Activated CD4-positive, alpha-beta memory T cell treated with anti-CD3 and anti-CD28 coated beads, Interleukin-2, amount 10 ng/mL, durations not matched to agents 7 days and 5 days (primary cell): ENCODE results near the gene TRPM3. TPM values are rescaled to one million over a fixed set of nuclear protein-coding genes. Genes with fewer than 3 reads are reported as not detected.

ENCODE experiments used
- CTCF ChIA-PET: fragments of 350-600 bp; sonication (Branson Sonifier 250); formaldehyde crosslinking; loops from one replicate; lab custom pipeline; 2021; ENCODE audit warnings: antibody characterized with exemption, inconsistent platforms; lab: Charles Lee
- POLR2A ChIA-PET: fragments of 350-600 bp; sonication (Branson Sonifier 250); formaldehyde crosslinking; loops from one replicate; lab custom pipeline; 2021; ENCODE audit warnings: antibody characterized with exemption; lab: Charles Lee
- DNase-seq: peaks from one replicate; pipeline ENCODE4 v3.0.0-alpha.2; 2020
- H3K27ac Mint-ChIP-seq: one replicate; pipeline ENCODE4 v1.8.0; 2021; ENCODE audit warnings: mild to moderate bottlenecking, mixed read lengths
- H3K27me3 Mint-ChIP-seq: one replicate; pipeline ENCODE4 v1.8.0; 2021; ENCODE audit warnings: mixed read lengths
- H3K36me3 Mint-ChIP-seq: one replicate; pipeline ENCODE4 v1.8.0; 2021; ENCODE audit warnings: low read depth, mixed read lengths
- H3K4me1 Mint-ChIP-seq: one replicate; pipeline ENCODE4 v1.8.0; 2021; ENCODE audit warnings: mixed read lengths
- H3K4me3 Mint-ChIP-seq: one replicate; pipeline ENCODE4 v1.8.0; 2021; ENCODE audit warnings: mild to moderate bottlenecking, mixed read lengths
- H3K9me3 Mint-ChIP-seq: one replicate; pipeline ENCODE4 v1.8.0; 2021; ENCODE audit warnings: mixed read lengths
- total RNA-seq, 2 experiments: library from RNA; stranded (reverse); gene quantifications; one replicate each; pipeline ENCODE4 v1.2.3, GENCODE V29; 2021

TRPM3 gene
- total RNA-seq, 2 experiments from 2014 or later: not detected

DNA sequence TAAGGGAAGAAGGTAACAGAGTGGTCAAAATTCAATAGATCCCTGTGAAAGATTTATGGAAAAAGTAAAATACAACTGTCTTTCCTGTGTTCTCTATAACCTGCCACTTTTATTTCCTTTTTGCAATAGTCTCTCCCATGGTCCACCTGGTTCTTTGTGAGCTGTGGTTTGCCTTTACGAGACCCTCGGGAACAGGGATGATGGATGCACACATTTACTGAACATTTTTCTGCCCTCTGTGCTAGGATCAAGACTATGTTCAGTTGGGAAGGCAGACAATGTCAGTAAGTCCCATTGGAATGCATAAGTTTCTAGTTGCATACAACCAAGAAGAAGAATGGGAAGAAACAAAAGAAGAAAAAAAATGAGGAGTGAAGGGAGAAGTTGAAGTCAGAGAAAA is 281.2 kb downstream of the TRPM3 start:
- Mint-ChIP-seq H3K4me3 (no peak overlapping the region), H3K27me3 (no peaks in the 10 kb centered on the region), H3K27ac (no peak overlapping the region), H3K4me1 (no peaks in the 10 kb centered on the region), H3K9me3 (no peaks in the 10 kb centered on the region), H3K36me3 (no peaks in the 10 kb centered on the region)
- no peak for DNase-seq
- ChIA-PET CTCF (no interaction called here), POLR2A (no interaction called here)

DNA sequence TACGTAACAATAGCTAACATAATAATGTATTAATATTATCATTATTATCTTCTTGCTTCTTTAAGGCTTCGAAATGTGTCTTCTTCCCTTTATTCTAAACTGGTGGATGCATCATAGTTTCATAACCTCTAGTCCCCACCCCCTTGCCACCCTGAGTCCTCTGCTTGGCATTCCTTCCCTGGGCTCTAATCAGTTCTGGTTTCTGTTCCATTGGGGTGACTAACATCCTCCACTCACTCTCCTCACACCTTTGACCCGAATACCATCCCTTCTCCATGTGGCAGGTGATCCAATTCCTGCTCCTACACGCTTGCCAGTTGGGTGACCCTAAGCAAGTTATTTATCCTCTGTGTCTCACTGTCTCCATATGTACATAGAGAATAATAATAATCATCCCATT is 286.1 kb downstream of the TRPM3 start:
- Mint-ChIP-seq H3K4me1 (no peaks in the 10 kb centered on the region), H3K36me3 (no peaks in the 10 kb centered on the region), H3K27ac (no peak overlapping the region), H3K4me3 (no peak overlapping the region), H3K27me3 (no peaks in the 10 kb centered on the region), H3K9me3 (no peaks in the 10 kb centered on the region)
- POLR2A ChIA-PET: no interaction called here
- CTCF ChIA-PET: no interaction called here
- DNase-seq: no peak

DNA sequence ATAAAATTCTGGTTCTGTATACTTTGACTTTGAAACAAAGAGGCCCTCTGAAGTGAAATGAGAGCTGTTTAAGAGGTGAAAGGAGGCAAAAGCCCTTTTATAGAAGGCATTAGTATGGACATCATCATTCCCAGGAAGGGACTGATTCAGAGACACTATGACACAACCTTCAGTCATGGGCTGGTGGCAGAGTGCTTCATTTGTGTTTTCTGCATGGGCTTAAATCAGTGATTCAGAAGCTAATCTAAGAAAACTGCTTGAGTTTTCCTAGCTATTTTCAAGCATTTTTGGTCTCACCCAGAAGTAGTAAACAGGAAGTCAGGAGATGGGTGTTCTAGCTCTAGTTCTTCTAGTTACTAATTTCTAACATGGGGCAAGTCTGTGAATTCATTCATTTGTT is 288.9 kb downstream of the TRPM3 start:
- no peak for DNase-seq
- Mint-ChIP-seq H3K4me3 (no peak overlapping the region), H3K9me3 (no peaks in the 10 kb centered on the region), H3K27me3 (peaks cover 2% of the 10 kb centered on the region), H3K36me3 (no peaks in the 10 kb centered on the region), H3K4me1 (no peaks in the 10 kb centered on the region), H3K27ac (no peak overlapping the region)
- CTCF ChIA-PET: no interaction called here
- POLR2A ChIA-PET: no interaction called here

DNA sequence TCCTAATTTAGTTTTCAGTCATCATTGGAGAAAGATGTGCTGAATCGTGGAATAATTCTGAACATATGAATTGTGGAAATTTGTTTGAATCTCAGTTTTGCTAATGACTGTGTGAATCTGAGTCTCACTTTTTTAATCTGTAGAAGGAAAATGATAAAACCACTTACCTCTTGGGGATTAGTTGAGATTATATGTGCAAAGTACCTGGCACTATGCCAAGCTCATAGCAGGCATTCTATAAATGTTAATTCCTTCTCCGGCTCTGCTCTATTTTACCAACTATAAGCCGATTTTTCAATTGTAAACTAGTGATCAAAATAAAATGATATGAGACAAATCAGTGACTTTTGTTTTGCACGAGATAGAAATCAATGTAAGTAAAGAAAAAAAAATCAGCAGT is 290.8 kb downstream of the TRPM3 start:
- CTCF ChIA-PET: no interaction called here
- H3K27me3 Mint-ChIP-seq: peaks cover 2% of the 10 kb centered on the region
- H3K4me3 Mint-ChIP-seq: no peak overlapping the region
- no peak for DNase-seq
- H3K27ac Mint-ChIP-seq: no peak overlapping the region
- POLR2A ChIA-PET: no interaction called here
- H3K36me3 Mint-ChIP-seq: no peaks in the 10 kb centered on the region
- H3K9me3 Mint-ChIP-seq: no peaks in the 10 kb centered on the region
- no peaks in the 10 kb centered on the region for H3K4me1 Mint-ChIP-seq

DNA sequence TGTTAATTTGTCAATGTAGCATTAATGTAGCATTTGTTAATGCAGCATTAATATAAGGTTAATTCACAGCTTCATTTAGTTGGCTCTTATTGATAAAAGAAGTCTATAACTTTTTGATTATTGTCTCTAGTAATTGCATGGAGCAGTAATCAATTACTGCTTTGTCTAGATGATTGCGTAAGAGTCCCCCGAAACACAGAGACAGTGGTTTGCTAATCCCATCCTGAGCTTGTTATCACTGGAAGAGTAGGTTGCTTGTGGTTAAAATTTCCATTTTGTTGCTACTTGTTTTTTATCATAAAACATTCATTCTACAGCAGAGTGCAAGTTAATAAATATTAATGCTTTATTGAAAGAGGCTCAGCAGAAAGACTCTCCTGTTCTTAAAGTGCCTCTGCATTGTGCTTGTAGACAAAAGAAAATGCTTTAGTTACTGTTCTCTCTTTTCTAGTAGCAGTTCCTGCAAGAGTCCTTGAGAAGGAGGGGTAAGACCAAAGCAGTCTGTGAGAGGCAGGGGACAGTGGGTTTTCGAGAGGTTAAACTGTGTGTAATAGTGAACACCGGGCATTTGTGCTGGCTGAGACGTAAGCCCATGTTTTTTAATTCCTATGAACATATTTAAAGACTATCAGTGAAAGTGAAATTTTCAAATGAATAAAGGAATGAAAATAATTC is 291.7 kb downstream of the TRPM3 start:
- no peak overlapping the region for H3K27ac Mint-ChIP-seq
- no peak for DNase-seq
- H3K4me3 Mint-ChIP-seq: no peak overlapping the region
- ChIA-PET CTCF (no interaction called here), POLR2A (no interaction called here)
- H3K9me3 Mint-ChIP-seq: no peaks in the 10 kb centered on the region
- peaks cover 2% of the 10 kb centered on the region for H3K27me3 Mint-ChIP-seq
- no peaks in the 10 kb centered on the region for H3K36me3 Mint-ChIP-seq
- no peaks in the 10 kb centered on the region for H3K4me1 Mint-ChIP-seq

DNA sequence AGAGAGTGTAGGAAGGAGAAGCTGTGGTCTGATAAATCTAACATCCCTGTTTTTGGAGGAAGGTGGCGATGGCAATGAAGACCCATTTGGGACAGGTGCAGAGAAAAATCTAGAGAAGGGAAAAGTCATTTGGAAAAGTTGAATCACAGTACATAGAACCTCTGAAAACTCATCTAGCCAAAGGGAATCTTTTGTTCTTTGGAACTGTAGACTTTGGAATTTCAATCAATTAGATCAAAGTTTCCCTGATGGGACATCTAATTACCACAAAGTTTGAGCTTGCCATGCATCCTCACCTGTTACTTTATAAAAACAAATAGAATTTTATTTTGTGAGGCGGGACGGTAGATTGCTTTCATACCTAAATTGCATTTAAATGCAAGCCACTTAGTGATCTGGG is 294.9 kb downstream of the TRPM3 start:
- H3K9me3 Mint-ChIP-seq: no peaks in the 10 kb centered on the region
- ChIA-PET CTCF (no interaction called here), POLR2A (no interaction called here)
- H3K27ac Mint-ChIP-seq: no peak overlapping the region
- DNase-seq: no peak
- H3K27me3 Mint-ChIP-seq: peaks cover 2% of the 10 kb centered on the region
- no peak overlapping the region for H3K4me3 Mint-ChIP-seq
- H3K4me1 Mint-ChIP-seq: no peaks in the 10 kb centered on the region
- no peaks in the 10 kb centered on the region for H3K36me3 Mint-ChIP-seq

DNA sequence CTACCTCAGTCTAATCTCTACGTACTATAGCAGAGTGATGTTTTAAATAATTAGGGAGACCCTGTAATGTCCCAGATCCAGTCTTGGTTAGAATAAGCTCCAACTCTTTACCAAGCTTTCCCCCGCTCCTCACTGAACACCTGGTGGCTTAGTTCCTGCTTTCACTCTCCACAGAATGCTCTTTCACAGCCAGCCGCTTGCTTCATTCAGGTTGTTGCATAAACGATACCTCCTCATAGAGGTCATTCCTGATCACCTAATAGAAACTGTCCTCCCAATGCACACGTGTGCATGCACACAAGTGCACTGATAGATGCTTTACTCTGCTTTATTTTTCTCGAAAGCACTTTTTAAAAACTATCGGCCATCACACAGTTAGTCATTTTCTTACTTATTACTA is 298.1 kb downstream of the TRPM3 start:
- no peak overlapping the region for H3K4me3 Mint-ChIP-seq
- H3K4me1 Mint-ChIP-seq: no peaks in the 10 kb centered on the region
- no peaks in the 10 kb centered on the region for H3K36me3 Mint-ChIP-seq
- ChIA-PET CTCF (no interaction called here), POLR2A (no interaction called here)
- H3K9me3 Mint-ChIP-seq: no peaks in the 10 kb centered on the region
- no peak overlapping the region for H3K27ac Mint-ChIP-seq
- no peaks in the 10 kb centered on the region for H3K27me3 Mint-ChIP-seq
- no peak for DNase-seq

DNA sequence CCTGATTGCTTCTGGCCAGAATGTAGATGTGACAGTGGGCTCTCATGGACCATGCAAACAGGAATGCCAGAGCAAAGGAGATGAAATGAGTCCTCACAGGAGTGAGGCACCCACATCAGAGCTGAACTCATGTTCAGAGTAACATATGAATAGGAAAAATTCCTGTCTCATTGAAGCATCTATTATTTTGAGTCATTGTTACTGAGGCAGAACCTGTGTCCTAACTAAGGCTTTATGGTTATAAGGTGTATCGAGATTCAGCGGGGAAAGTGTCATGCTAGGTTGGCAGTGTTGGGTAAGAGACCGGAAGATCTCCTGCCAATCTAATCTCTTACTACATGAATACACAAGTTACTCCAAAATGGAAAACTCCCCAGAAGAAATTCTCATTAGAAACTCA is 304.1 kb downstream of the TRPM3 start:
- H3K9me3 Mint-ChIP-seq: no peaks in the 10 kb centered on the region
- H3K27ac Mint-ChIP-seq: no peak overlapping the region
- no peaks in the 10 kb centered on the region for H3K36me3 Mint-ChIP-seq
- H3K4me3 Mint-ChIP-seq: no peak overlapping the region
- H3K27me3 Mint-ChIP-seq: no peaks in the 10 kb centered on the region
- ChIA-PET POLR2A (no interaction called here), CTCF (no interaction called here)
- no peaks in the 10 kb centered on the region for H3K4me1 Mint-ChIP-seq
- DNase-seq: no peak

DNA sequence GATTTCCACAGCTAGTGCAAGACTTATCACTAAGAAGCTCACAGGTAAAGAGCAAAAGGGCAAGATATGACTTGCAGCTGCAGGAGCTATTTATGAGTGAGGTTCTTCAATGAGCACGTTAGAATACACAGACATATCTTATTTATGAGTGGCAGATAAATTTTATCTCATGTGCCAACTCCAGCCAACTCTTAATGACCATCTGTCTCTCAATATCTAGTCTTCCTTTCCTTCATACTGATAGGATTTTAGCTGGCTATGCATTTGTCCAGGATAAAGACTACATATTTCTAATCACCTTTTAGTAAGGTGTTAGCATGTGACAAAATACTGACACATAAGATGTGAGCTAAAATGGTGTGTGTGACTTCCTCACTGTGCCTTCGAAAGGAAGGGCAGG is 304.5 kb downstream of the TRPM3 start:
- ChIA-PET CTCF (no interaction called here), POLR2A (no interaction called here)
- H3K4me3 Mint-ChIP-seq: no peak overlapping the region
- H3K4me1 Mint-ChIP-seq: no peaks in the 10 kb centered on the region
- no peaks in the 10 kb centered on the region for H3K27me3 Mint-ChIP-seq
- H3K36me3 Mint-ChIP-seq: no peaks in the 10 kb centered on the region
- no peaks in the 10 kb centered on the region for H3K9me3 Mint-ChIP-seq
- no peak overlapping the region for H3K27ac Mint-ChIP-seq
- DNase-seq: no peak

DNA sequence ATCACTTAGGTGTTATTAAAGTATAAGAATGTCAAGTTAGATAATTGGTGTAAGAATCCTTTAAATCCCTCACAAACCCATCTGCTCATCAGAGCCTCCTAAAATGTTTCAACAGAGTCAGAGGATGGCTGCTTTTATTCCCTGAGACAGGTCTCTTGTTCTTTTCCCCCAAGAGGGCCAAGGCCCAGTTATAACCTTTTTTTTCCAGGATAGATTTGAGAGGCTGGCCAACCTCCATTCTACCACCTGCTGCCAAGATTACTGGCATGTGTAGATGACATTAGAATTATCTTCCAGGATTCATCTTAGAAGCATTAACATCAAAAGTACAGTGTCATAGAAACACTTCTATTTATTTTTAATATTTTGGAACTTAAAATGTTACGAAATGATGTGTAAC is 305.1 kb downstream of the TRPM3 start:
- Mint-ChIP-seq H3K27me3 (no peaks in the 10 kb centered on the region), H3K4me1 (no peaks in the 10 kb centered on the region), H3K9me3 (no peaks in the 10 kb centered on the region), H3K4me3 (no peak overlapping the region), H3K27ac (no peak overlapping the region), H3K36me3 (no peaks in the 10 kb centered on the region)
- ChIA-PET POLR2A (no interaction called here), CTCF (no interaction called here)
- DNase-seq: no peak

DNA sequence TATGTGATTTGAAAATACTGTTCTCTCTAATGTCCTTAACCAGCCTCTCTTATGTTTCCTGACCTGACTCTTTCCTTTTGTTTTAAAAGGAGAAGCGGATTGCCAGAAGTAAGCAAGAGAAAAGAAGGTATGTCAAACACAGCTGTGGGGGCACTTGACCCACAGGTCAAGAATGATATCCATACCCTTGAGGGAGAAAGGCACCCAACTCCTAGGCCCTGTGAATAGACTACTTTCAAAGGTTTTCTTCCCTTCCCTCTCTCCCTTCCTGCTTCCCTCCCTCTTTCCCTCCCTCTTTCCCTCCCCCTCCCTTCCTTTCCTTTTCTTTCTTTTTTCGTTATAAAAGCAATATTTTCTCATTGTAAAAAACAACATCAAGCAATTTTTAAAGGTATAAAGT is 306.8 kb downstream of the TRPM3 start:
- H3K27ac Mint-ChIP-seq: no peak overlapping the region
- ChIA-PET POLR2A (no interaction called here), CTCF (no interaction called here)
- H3K9me3 Mint-ChIP-seq: no peaks in the 10 kb centered on the region
- no peaks in the 10 kb centered on the region for H3K4me1 Mint-ChIP-seq
- no peaks in the 10 kb centered on the region for H3K27me3 Mint-ChIP-seq
- H3K36me3 Mint-ChIP-seq: no peaks in the 10 kb centered on the region
- no peak for DNase-seq
- H3K4me3 Mint-ChIP-seq: no peak overlapping the region

DNA sequence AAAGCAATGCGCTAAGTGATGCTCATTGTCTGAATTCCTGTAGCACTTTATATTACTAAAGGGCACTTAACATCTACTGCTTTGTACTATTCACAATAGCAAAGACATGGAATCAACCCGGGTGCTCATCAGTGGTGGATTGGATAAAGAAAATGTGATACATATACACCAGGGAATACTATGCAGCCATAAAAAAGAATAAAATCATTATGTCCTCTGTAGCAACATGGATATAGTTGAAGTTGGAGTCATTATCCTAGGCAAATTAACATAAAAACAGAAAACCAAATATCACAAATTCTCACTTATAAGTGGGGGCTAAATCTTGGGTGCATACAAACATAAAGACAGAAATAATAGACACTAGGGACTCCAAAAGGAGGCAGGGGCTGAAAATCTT is 308.3 kb downstream of the TRPM3 start:
- CTCF ChIA-PET: no interaction called here
- no peak overlapping the region for H3K4me3 Mint-ChIP-seq
- H3K9me3 Mint-ChIP-seq: no peaks in the 10 kb centered on the region
- POLR2A ChIA-PET: no interaction called here
- H3K36me3 Mint-ChIP-seq: no peaks in the 10 kb centered on the region
- no peaks in the 10 kb centered on the region for H3K27me3 Mint-ChIP-seq
- no peaks in the 10 kb centered on the region for H3K4me1 Mint-ChIP-seq
- no peak for DNase-seq
- H3K27ac Mint-ChIP-seq: no peak overlapping the region

DNA sequence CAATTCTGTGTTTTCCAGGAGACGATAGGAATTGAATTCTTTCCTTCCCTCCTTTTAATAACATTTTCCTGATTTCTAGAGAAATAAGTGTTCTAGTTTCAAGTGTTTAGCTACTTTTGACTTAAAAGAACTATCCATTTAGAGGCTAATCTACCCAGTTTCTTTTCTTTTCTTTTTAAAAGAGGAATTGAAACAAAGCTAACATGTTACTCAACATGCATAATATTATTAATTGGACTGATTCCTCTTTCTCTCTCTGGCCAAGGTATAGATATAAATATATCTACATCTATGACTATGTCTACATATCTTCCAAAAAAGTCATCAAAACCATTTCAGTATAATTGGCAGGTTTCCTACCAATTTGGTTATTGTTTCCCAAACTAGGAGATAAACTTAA is 309.8 kb downstream of the TRPM3 start:
- Mint-ChIP-seq H3K27me3 (no peaks in the 10 kb centered on the region), H3K36me3 (no peaks in the 10 kb centered on the region)
- CTCF ChIA-PET: no interaction called here

DNA sequence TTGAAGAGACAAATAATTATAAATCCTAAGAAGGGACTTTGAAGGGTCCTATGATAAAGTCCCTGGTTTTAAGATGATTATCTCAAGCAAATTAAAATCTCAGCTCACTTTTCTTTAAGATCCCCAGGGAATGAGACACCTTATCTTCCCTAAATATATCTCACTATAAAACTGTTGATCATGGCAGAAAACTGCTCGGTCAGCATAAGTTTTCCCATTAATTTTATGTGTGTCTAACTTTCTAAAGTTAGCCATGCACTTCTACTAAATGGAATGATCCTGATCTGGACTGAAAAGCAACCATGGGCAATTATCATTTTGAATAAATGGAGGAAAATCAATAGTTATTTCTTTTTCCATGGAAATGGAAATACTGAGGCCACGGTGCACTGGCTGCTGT is 314.5 kb downstream of the TRPM3 start:
- no peak overlapping the region for H3K4me3 Mint-ChIP-seq
- no peaks in the 10 kb centered on the region for H3K4me1 Mint-ChIP-seq
- POLR2A ChIA-PET: no interaction called here
- no peaks in the 10 kb centered on the region for H3K36me3 Mint-ChIP-seq
- CTCF ChIA-PET: no interaction called here
- no peak overlapping the region for H3K27ac Mint-ChIP-seq
- H3K9me3 Mint-ChIP-seq: no peaks in the 10 kb centered on the region
- DNase-seq: no peak
- no peaks in the 10 kb centered on the region for H3K27me3 Mint-ChIP-seq

More for the DNA sequence above, 309.8 kb downstream of the TRPM3 start:
- no peak for DNase-seq
- Mint-ChIP-seq H3K27ac (no peak overlapping the region), H3K9me3 (no peaks in the 10 kb centered on the region), H3K4me3 (no peak overlapping the region), H3K4me1 (no peaks in the 10 kb centered on the region)
- POLR2A ChIA-PET: no interaction called here
